OCI-LY1 (cell line): Measurements from ENCODE around the gene DLX6.
A peak's percentile ranks its signal among the peaks of the same experiment; 100 is the strongest.
"Not testable (repeated sequence)": the region's sequence is repeated elsewhere in the genome, so short reads cannot be mapped to it uniquely, and the experiment has no call there.

Experiments
- H2AFZ ChIP-seq: fragments of 200-600 bp; sonication (generic), shearing (Covaris generic); 2 replicates; pipeline ENCODE4 v1.6.0; 2014; ENCODE audit warnings: antibody characterized with exemption, mild to moderate bottlenecking, low read length
- H3F3A ChIP-seq: fragments of 200-600 bp; sonication (generic), shearing (Covaris generic); 2 replicates; pipeline ENCODE4 v1.6.0; 2014; ENCODE audit warnings: mild to moderate bottlenecking, antibody characterized with exemption, low read length, moderate library complexity; ENCODE audit not compliant: insufficient read depth
- H3K27ac ChIP-seq: fragments of 200-600 bp; sonication (generic); 2 replicates; pipeline ENCODE4 v1.5.1; 2014; ENCODE audit warnings: low read length, mixed run types, mild to moderate bottlenecking, low read depth; ENCODE audit not compliant: poor library complexity, severe bottlenecking
- H3K27me3 ChIP-seq: fragments of 200-600 bp; sonication (generic); 2 replicates; pipeline ENCODE4 v1.6.0; 2014; ENCODE audit warnings: antibody characterized with exemption, mild to moderate bottlenecking, low read length, moderate library complexity; ENCODE audit not compliant: insufficient read depth
- H3K36me3 ChIP-seq: fragments of 200-600 bp; sonication (generic); 2 replicates; pipeline ENCODE4 v1.6.1; 2014; ENCODE audit warnings: mild to moderate bottlenecking, antibody characterized with exemption, low read length, moderate library complexity, mixed read lengths; ENCODE audit not compliant: insufficient read depth
- H3K4me1 ChIP-seq: fragments of 200-600 bp; sonication (generic); 2 replicates; pipeline ENCODE4 v1.5.1; 2014; ENCODE audit warnings: mild to moderate bottlenecking, low read length, moderate library complexity; ENCODE audit not compliant: insufficient read depth, severe bottlenecking
- H3K4me2 ChIP-seq: fragments of 200-600 bp; sonication (generic), shearing (Covaris generic); 2 replicates; pipeline ENCODE4 v1.6.1; 2014; ENCODE audit warnings: low read length
- H3K4me3 ChIP-seq: fragments of 200-600 bp; sonication (generic); 2 replicates; pipeline ENCODE4 v1.5.1; 2014; ENCODE audit warnings: low read length, low read depth, mild to moderate bottlenecking, mixed read lengths; ENCODE audit not compliant: poor library complexity, severe bottlenecking
- H3K79me2 ChIP-seq: fragments of 200-600 bp; shearing (Covaris generic); 2 replicates; pipeline ENCODE4 v1.6.1; 2016; ENCODE audit warnings: mixed run types, low read length, mixed read lengths; ENCODE audit not compliant: insufficient read depth
- H3K9ac ChIP-seq: fragments of 200-600 bp; sonication (generic), shearing (Covaris generic); 2 replicates; pipeline ENCODE4 v1.6.1; 2014; ENCODE audit warnings: mild to moderate bottlenecking, low read length, mixed read lengths
- H3K9me2 ChIP-seq: fragments of 200-600 bp; sonication (generic), shearing (Covaris generic); 2 replicates; pipeline ENCODE4 v1.6.1; 2014; ENCODE audit warnings: low read depth, mild to moderate bottlenecking, low read length, mixed read lengths
- H3K9me3 ChIP-seq: fragments of 200-600 bp; shearing (Covaris generic); 2 replicates; pipeline ENCODE4 v1.6.1; 2014; ENCODE audit warnings: low read length, mixed read lengths
- H4K20me1 ChIP-seq: fragments of 200-600 bp; sonication (generic), shearing (Covaris generic); 2 replicates; pipeline ENCODE4 v1.6.0; 2016; ENCODE audit warnings: mild to moderate bottlenecking, low read length; ENCODE audit not compliant: insufficient read depth
- CTCF ChIP-seq: fragments of 200-600 bp; sonication (generic), shearing (Covaris generic); IDR thresholded peaks from 2 replicates; pipeline ENCODE4 v1.5.1; 2017; ENCODE audit warnings: mild to moderate bottlenecking, antibody characterized with exemption, low read length, moderate library complexity, mixed read lengths
- EZH2 ChIP-seq: fragments of 200-600 bp; sonication (generic), shearing (Covaris generic); IDR thresholded peaks from 2 replicates; pipeline ENCODE4 v1.8.0; 2017; ENCODE audit warnings: borderline replicate concordance, mixed run types, mild to moderate bottlenecking, antibody characterized with exemption, low read length, moderate library complexity, mixed read lengths

The DLX6 gene

GRCh38 chr7:97027427-97028234 lies 22.3 kb downstream of the DLX6 start:
- Histone ChIP-seq H3K79me2 (no peaks in the 10 kb centered on the region), H3K4me2 (no peak overlapping the region), H3K4me3 (no peak overlapping the region), H3K36me3 (no peaks in the 10 kb centered on the region), H3F3A (no peaks in the 10 kb centered on the region), H3K27ac (no peak overlapping the region), H3K9ac (no peak overlapping the region), H3K4me1 (no peaks in the 10 kb centered on the region), H3K27me3 (no peaks in the 10 kb centered on the region), H3K9me2 (no peaks in the 10 kb centered on the region), H2AFZ (no peak overlapping the region), H4K20me1 (no peaks in the 10 kb centered on the region), H3K9me3 (no peaks in the 10 kb centered on the region)
- TF ChIP-seq EZH2: no peak
- peak; percentile 98 for TF ChIP-seq CTCF

- H3K36me3 ChIP-seq, H3K4me2 ChIP-seq, H3K27me3 ChIP-seq, H3F3A ChIP-seq, H3K9me2 ChIP-seq, H2AFZ ChIP-seq, H3K9ac ChIP-seq, H3K79me2 ChIP-seq, H3K9me3 ChIP-seq, H3K4me3 ChIP-seq, H3K27ac ChIP-seq, H3K4me1 ChIP-seq, H4K20me1 ChIP-seq: not testable (repeated sequence)
Observed at GRCh38 chr7:97034213-97034852, 29.0 kb downstream of the DLX6 start.

GRCh38 chr7:97039374-97040065 lies 34.2 kb downstream of the DLX6 start:
- no peaks in the 10 kb centered on the region for H3K27me3 ChIP-seq

More at GRCh38 chr7:97039374-97040065, 34.2 kb downstream of the DLX6 start:
- no peaks in the 10 kb centered on the region for H3K9me3 ChIP-seq
- TF ChIP-seq CTCF: no peak
- TF ChIP-seq EZH2: no peak
- H4K20me1 ChIP-seq: no peaks in the 10 kb centered on the region
- no peak overlapping the region for H3K27ac ChIP-seq
- no peak overlapping the region for H2AFZ ChIP-seq
- no peaks in the 10 kb centered on the region for H3K4me1 ChIP-seq
- H3K4me3 ChIP-seq: no peak overlapping the region
- no peaks in the 10 kb centered on the region for H3K79me2 ChIP-seq
- no peaks in the 10 kb centered on the region for H3F3A ChIP-seq
- H3K9ac ChIP-seq: no peak overlapping the region
- H3K36me3 ChIP-seq: no peaks in the 10 kb centered on the region
- H3K4me2 ChIP-seq: no peak overlapping the region
- H3K9me2 ChIP-seq: no peaks in the 10 kb centered on the region
